Peyer's patch (tissue), 4 donors: ENCODE results near the gene TEAD4.

Source experiments
- CTCF ChIP-seq, 6 experiments: fragments of 450-650 bp in 4 of 6; fragments of 200-600 bp in 2 of 6; sonication (generic) in 1 of 6; IDR thresholded peaks; one replicate each; pipeline ENCODE4 v1.5.1; 2017 to 2019; ENCODE audit warnings: antibody characterized with exemption in 6 of 6, mild to moderate bottlenecking in 3 of 6, moderate library complexity in 1 of 6
- POLR2A ChIP-seq, 2 donors: fragments of 450-650 bp; IDR thresholded peaks; one replicate each; pipeline ENCODE4 v1.5.1; 2017; ENCODE audit warnings: antibody characterized with exemption in 2 of 2, mild to moderate bottlenecking in 2 of 2, moderate library complexity in 2 of 2

GRCh38 chr12:2912216-2912575 lies 47.0 kb upstream of the TEAD4 start:
- TF ChIP-seq CTCF (IDR thresholded peaks at IDR 0.05) (no peak), POLR2A (IDR thresholded peaks at IDR 0.05) (no peak)
